ENCODE data around the gene HPS6.
"Not testable (repeated sequence)": the region's sequence is repeated elsewhere in the genome, so short reads cannot be mapped to it uniquely, and the experiment has no call there.

Gene HPS6

DNA sequence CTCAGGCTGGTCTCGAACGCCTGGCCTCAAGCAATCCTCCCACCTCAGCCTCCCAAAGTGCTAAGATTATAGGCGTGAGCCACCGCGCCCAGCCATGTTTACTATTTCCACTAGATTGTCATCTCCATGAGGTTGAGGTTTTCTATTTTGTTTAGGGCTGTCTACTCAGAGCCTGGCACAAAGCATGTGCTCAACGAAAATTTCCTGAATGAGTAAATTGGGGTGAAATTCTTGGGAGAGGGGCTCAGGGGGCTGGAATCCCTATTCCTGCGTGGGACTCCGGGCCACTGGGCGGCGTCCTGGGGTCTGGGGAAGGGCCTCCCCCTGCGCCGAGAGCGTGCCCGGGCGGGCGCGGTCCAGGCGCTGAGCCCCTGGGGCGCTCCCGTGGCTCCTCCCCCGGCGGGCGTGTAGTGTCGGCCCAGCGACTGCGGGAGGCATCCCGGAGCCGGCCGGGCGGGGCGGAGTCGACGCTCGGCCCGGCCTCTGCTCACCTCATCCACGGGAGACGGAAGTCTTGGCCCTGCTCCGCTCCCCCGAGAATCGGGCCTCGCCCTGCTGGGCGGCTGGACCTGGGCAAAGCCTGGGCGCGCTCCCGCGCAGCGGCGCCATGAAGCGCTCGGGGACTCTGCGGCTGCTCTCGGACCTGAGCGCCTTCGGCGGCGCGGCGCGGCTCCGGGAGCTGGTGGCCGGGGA, at the start of gene HPS6:
Gene HPS6 (plus strand): TSS at position 482 of the 693 bp plus-strand sequence. CDS start 126 bp downstream, at position 608.
- FAIRE-seq (no peak), DNase-seq (ENCODE audit: low spot score) (peak; percentile 80)

DNA sequence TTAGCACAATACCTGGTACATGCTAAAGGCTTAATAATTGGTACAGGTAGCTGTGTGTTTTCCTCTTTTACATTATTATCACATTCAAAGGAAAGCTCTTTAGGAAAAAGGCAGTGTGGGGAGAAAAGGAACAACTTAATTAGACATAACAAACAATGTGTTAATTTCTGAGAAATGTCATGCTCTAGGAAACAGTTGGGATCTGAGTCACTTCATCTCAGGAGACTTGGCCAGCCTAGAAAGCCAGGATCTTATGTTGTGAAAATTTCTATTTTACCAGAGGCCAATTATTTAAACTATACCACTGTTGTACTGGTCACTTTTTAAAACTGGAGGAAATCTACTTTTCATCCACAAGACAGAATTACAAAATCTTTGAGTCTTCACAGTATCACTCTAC, 48.7 kb upstream of the HPS6 start:
- DNase-seq (ENCODE audit: low spot score) (no peak), FAIRE-seq (no peak)

DNA sequence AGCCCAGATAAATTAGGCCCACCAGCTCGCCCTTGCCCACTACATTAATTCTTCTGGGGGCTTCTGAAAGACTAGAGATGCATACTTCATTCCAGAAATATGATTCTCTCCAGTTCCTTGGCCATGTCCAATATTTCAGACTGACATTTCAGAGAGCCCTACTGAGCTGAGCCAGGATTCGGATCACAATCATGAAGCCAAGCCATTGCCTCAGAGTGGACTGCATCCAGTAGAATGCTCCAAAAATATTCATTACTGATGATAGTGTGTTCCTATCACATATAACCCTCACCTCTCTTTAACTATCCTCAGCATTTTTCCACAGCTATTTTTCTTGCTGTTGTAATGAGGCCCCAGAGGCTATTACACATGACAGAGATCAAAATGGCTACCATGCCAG, 47.9 kb upstream of the HPS6 start:
- DNase-seq (ENCODE audit: low spot score) (no peak), FAIRE-seq (no peak)

DNA sequence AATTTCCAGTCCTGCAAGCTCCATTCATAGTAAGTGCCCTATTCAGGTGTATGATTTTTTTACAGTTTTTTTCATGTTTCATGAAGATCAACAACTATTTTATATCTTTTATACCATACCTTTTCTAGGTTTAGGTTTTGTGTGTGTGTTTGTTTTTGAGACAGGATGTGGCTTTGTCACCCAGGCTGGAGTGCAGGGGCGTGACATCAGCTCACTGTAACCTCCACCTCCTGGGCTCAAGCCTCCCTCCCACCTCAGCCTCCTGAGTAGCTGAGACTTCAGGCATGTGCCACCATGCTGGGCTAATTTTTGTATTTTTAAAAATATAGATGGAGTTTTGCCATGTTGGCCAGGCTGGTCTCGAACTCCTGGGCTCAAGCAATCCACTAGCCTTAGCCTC, 44.2 kb upstream of the HPS6 start:
- no peak for DNase-seq (ENCODE audit: low spot score)
- no peak for FAIRE-seq

DNA sequence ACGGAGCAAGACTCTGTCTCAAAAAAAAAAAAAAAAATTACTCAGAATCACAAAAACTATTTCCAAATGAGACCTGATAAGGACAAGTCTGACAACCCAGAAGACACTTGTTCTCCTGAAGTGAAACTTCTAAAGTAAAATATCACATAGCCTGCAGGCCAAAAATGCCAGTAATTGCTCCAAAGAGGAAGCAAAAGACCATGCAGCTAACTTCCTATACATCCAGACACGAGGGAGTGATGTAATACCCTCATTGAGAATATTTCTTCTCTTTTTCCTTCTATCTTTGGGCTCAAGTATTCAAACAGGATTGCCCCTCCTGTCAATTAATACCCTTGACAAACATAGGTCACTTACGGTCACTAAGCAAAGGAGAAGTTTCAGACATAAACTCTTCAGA, 40.4 kb upstream of the HPS6 start:
- no peak for FAIRE-seq
- no peak for DNase-seq (ENCODE audit: low spot score)

DNA sequence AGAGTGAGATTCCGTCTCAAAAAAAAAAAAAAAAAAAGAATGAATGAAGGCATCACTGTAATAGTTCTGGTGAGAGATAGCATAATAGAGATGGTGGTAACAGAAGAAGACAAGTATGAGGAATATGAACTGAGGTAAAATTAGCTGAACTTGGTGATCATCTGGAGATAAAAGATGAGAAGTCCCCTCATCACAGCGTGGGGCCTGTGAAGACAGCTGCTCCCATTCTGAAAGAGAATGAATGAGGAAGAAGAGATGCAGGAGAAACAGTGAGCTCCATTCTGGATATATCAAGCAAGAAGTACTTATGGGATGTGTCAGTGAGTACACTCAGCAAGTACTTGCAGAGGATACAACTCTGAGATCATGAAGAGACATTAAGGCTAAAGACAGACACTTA, 37.9 kb upstream of the HPS6 start:
- no peak for DNase-seq (ENCODE audit: low spot score)
- FAIRE-seq: no peak

DNA sequence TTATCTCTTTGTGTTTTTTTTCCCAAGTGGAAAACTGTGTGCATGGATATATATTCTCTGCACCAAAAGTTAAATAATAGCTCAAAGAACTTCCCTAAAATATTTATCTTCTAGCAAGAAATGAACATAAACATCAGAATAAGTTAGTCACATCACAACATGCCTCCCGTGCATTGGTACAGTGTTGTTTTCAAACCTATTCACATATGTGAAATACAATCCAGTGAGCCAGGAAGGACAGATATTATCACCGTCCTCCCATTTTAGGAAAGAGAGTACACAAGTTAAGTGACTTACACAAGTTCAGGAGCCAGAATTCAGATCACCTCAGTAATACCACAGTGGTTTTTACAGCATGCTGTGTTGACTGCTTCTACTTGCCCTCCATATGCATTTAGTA, 31.4 kb upstream of the HPS6 start:
- FAIRE-seq (no peak), DNase-seq (ENCODE audit: low spot score) (no peak)

DNA sequence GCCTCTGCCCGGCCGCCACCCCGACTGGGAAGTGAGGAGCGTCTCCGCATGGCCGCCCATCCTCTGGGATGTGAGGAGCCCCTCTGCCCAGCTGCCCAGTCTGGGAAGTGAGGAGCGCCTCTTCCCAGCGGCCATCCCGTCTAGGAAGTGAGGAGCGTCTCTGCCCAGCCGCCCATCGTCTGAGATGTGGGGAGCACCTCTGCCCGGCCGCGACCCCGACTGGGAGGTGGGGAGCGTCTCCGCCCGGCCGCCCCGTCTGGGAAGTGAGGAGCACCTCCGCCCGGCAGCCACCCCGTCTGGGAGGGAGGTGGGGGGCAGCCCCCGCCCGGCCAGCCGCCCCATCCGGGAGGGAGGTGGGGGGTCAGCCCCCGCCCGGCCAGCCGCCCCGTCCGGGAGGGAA, 29.3 kb upstream of the HPS6 start:
- DNase-seq (ENCODE audit: low spot score); FAIRE-seq: not testable (repeated sequence)

DNA sequence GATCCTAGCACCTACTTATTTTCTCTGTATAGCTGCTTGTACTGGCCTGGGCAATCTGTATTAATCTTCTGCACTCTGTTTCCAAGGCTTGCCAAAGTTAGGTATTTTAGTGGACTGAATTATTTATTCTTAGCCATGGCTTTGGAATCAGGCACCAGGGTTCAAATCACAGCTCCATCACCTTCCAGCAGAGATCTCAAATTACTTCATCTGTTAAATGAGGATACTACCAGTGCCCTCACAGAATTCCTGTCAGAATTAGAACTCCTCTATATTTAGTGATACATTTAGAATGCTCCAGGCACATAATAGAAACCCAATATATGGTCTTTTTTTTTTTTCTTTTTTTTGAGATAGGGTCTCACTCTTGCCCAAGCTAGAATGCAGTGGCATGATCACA, 26.7 kb upstream of the HPS6 start:
- DNase-seq (ENCODE audit: low spot score): no peak
- no peak for FAIRE-seq

DNA sequence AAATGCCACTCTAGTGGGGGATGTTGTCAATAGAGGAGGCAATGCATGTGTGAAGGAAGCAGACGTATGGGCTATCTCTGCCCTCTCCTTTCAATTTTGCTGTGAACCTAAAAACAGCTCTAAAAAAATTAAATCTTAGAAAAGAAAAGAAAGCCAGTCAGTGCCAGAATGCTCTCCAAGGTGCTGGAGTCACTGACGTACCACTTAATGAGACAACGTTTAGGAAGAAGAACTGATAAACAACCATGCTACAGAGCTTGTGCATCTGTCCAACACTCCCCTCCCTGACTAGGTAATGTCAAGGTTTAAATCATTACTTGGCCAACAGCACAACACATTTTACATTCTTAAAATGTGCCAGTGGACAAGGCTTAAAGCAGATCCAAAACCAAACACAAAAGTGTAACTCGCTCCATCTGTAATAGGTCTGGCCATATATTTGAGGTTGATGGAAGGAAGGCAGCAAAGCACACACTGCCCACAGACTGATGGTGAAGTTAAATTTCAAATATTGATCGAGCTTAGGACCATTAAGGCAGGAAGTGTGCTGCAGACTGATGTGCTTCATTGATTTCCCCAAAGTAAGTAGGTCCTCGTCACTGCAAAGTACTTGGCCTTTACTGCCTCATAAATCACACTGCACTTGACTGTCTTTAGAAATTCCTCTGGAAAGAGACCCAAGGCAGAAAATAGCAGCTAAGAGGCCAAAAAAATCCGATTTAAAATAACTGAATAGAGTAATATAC, 24.7 kb upstream of the HPS6 start:
- FAIRE-seq (no peak), DNase-seq (ENCODE audit: low spot score) (no peak)

DNA sequence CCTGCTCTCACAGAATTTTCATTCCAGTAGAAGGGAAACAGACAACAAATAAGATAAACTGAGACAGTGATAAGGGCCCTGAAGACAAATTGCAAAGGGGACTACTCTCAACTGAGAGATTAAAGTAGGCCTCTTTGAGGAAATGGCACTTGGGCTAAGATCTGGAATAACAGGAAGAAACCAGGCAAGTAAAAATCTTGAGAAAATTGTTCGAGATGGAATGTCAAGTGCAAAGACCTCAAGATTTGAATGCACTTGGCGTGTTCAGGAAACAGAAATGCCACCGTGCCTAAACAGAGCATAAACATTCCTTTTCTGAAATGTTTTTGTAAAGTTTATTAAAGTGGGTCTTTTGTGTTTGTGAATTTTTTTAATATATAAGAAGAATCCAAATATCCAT, 19.9 kb upstream of the HPS6 start:
- no peak for DNase-seq (ENCODE audit: low spot score)
- FAIRE-seq: no peak

DNA sequence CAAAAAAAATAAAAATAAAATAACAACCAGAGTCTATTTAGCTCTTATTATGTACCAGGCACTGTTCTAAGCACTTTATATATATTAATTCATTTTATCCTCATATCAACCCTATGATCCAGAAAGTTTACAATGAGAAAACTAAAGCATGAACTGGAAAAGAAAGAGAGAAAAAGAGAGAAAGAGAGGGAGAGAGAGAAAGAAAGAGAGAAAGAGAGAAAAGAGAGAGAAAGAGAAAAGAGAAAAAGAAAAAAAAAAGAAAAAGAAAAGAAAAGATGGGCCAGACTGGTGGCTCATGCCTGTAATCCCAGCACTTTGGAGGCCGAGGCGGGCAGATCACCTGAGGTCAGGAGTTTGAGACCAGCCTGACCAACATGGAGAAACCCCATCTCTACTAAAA, 19.1 kb upstream of the HPS6 start:
- FAIRE-seq (no peak), DNase-seq (ENCODE audit: low spot score) (no peak)

DNA sequence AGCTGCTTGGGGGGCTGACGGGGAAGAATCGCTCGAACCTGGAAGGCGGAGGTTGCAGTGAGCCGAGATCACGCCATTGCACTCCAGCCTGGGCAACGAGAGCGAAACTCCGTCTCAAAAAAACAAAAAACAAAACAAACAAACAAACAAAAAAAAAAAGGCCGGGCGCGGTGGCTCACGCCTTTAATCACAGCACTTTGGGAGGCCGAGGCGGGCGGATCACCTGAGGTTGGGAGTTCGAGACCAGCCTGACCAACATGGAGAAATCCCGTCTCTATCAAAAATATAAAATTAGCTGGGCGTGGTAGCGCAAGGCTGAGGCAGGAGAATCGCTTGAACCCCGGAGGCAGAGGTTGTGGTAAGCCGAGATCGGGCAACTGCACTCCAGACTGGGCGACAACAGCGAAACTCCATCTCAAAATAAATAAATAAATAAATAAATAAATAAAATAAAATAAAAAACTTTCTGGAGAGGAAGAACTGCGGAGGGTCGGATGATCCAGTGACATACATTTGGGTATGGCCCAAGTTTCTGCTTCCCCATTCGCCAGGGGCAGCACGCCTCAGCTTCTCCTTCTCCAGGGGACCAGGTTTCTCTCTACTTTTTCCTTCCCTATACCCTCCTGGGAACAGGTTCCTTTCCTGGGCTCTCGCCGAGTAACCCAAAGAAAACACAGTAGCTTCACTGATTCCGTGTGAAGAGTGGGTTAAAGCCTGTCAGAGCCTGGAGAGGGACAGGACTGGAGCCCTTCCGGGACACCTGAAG, 10.1 kb upstream of the HPS6 start:
- DNase-seq (ENCODE audit: low spot score); FAIRE-seq: not testable (repeated sequence)

DNA sequence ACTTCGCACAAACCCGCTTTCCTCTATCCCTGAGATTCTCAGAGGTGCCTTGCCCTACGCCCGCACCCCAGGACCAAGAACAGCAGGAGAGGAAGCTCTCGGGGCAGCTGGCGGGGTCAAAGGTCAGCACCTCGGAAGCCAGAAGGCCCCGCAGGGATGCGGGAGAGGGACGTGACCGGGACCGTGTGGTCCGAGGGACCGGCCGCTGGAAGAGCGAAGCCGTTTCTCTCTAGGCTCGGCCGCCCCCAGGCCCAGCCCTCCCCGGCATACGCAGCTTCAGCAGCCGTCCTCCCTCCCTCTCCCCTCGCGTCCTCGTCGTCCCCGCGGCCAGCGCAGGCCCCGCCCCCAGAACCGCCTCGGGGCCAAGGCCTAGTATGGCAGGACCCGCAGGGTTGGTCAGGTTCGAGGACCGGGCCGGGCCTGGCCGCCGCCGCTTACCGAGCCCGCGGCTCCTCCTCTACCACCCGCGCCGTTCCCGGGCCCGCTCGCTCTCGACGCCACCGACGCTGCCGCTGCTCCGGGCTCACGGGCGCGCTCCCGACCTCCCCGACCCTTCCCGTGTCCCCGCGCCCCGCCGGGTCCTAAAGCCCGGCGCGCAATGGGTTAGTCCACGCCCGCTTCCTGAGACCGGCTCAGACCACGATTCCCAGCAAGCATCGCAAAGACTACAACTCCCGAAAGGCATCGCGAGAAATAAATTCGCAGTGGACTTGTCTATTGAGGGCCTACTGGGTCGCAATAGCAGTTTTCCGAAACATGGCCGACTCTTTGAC, 9.3 kb upstream of the HPS6 start, which contains the start of gene ARMH3:
Gene ARMH3 (minus strand): TSS at position 527 of the 773 bp plus-strand sequence. CDS start 16,059 bp downstream, outside the sequence.
- peak; percentile 90 for DNase-seq (ENCODE audit: low spot score)
- FAIRE-seq: peak; percentile 69

DNA sequence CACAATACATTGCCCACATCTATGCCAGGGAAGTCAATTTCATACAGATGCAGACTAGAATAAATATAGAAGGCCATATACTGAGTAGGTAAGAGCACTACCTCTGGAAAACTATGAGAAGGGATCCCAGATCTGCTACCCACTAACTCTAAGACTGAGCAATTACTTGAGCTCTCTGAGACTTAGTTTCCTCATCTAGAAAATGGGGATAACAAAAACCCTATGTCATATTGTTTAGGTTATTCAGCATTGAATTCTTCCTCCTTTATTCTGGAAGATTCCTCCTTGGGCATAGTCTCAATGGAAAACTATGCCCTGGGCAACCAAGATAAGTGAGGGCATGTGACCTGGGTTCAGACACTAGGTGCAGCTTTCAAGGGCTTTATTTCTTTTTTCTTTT, 5.2 kb upstream of the HPS6 start:
- DNase-seq (ENCODE audit: low spot score) (no peak), FAIRE-seq (no peak)

DNA sequence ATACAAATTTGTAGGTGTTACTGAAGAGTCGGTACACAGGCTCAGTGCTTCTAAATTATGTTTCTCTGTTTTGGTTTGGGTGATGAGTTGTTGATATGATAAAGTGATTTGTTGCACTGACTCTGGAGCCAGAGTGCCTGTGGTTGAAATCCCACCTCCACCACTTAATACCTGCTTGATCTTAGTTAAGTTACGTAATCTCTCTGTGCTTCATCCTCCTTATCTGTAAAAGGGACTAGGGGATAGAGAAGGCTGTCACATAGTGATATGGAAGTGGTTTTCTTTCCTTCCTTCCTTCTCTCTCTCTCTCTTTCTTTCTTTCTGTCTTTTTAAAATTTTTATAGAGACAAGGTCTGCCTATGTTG, 664 bp upstream of the HPS6 start:
- no peak for FAIRE-seq

DNA sequence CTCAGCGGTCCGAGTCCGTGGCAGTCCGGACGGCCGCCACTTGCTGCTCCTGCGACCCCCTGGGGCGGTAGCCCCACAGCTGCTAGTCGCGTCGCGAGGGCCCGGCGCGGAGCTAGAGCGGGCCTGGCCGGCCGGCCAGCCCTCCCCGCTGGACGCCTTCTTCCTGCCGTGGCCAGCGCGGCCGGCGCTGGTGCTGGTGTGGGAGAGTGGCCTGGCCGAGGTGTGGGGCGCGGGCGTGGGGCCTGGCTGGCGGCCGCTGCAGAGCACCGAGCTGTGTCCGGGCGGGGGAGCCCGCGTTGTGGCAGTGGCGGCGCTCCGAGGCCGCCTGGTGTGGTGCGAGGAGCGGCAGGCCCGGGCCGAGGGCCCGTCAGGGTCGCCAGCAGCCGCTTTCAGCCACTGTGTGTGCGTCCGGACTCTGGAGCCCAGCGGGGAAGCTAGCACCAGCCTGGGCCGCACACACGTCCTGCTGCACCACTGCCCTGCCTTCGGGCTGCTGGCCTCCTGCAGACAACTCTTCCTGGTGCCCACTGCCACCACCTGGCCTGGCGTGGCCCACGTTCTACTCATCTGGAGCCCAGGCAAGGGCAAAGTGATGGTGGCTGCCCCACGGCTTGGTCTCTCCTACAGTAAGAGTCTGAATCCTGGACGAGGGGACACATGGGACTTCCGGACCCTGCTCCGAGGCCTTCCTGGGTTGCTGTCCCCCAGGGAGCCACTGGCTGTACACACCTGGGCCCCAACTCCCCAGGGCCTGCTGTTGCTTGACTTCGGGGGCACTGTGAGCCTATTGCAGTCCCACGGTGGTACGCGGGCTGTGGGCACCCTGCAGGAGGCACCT, 631 bp downstream of the HPS6 start:
- FAIRE-seq: no peak
- DNase-seq (ENCODE audit: low spot score): no peak

More for the DNA sequence above, 664 bp upstream of the HPS6 start:
- DNase-seq (ENCODE audit: low spot score): no peak

DNA sequence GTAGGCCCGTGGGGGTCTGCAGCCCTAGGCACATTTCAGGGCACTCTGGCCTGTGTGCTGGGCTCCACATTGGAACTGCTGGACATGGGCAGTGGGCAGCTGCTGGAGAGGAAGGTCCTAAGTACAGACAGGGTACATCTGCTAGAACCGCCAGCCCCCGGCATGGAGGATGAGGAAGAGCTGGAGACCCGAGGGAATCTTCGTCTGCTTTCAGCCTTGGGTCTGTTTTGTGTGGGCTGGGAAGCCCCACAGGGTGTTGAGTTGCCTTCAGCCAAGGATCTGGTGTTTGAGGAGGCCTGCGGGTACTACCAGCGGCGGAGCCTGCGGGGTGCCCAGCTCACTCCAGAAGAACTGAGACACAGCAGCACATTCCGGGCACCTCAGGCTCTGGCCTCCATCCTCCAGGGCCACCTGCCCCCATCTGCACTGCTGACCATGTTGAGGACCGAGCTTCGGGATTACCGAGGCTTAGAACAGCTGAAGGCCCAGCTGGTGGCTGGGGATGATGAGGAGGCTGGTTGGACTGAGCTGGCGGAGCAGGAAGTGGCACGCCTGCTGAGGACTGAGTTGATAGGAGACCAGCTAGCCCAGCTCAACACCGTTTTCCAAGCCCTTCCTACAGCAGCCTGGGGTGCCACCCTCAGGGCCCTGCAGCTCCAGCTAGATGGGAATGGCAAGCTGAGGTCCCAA, 1.4 kb downstream of the HPS6 start:
- FAIRE-seq (no peak), DNase-seq (ENCODE audit: low spot score) (no peak)

DNA sequence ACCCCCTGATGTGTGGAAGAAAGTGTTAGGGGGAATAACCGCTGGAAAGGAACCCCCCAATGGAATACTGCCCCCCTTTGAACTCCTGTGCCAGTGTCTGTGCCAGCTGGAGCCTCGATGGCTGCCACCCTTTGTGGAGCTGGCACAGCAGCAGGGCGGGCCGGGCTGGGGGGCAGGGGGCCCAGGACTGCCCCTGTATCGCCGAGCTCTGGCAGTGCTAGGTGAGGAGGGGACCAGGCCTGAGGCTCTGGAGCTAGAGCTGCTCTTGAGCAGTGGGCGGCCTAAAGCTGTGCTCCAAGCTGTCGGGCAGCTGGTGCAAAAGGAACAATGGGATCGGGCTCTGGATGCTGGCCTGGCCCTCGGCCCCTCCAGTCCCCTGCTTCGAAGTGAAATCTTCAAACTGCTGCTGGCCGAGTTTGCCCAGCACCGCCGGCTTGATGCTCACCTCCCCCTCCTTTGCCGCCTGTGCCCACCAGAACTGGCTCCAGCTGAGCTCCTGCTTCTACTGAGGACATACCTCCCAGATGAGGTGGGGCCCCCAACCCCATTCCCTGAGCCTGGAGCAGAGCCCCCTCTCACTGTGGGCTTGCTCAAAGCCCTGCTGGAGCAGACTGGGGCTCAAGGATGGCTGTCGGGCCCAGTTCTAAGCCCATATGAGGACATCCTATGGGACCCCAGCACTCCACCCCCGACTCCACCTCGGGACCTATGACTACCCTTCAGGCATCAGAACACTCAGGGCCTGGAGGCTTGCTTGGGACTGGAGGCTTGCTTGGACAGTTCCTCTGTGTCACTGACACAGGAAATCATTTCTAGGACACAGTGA, 2.2 kb downstream of the HPS6 start:
- FAIRE-seq: no peak
- no peak for DNase-seq (ENCODE audit: low spot score)

Measured in RCC 7860 (cell line).